Measurements from ENCODE around the gene MRGPRE.

The MRGPRE gene

DNA sequence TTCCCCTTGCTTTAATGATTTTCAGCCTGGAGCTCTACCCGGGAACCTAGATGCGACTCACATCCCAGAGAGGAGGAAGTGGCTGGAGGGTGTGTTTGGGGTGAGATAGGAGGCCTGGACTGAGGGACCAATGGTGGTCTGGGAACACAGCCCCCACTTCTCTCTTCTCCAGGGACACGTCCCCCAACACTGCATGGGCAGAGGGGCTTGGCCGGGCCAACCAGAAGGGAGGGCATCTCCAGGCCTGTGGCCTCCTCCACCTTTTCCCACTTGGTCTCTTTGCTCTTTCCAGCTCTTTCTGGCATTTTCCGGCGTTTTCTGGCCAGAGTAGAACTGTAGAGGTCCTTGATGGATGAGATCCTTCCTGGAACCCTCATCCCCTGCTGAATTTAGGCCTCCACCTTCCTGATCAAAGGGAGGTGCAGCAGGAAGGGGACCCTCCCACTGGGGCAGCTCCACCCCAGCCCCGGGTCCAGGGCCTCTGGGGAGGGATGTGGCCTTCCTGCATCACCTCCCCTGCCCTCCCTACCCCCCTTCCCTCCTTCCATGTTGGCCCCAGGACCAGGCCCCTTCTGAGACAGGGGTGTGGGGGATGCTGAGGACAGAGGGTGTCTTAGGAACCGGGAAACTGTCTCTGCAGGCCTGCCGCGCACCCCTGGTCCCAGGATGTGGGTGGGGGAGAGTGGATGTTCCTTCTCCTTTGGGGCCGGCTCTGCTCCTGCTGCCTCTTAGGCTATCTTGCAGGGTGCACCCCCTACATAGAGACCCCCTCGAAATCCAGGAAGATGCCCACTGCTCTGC, 38.0 kb downstream of the MRGPRE start:
- no peak for DNase-seq

GRCh38 chr11:3193373-3194015, 38.7 kb downstream of the MRGPRE start:
- no peak for DNase-seq

- DNase-seq: no peak
Observed at GRCh38 chr11:3192511-3193372, 39.5 kb downstream of the MRGPRE start.

- DNase-seq: no peak
Observed at GRCh38 chr11:3191586-3192324, 40.5 kb downstream of the MRGPRE start.

DNA sequence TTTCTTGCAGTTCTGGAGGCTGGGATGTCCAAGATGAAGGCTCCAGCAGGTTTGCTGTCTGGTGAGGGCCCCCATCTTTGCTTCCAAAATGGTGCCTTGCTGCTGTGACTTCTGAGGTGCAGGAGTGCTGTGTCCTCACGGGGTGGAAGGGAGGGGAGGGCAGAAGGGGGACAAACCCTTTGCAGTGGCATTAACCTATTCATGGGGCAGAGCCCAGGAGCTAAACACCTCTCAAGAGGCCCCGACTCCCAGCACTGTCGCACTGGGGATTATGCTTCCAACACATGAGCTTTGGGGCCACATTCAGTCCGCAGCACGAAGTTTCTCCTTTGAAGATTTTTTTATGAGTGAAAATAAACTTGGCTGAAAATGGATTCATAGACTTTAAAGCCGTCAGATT, 41.6 kb downstream of the MRGPRE start:
- DNase-seq: no peak

GRCh38 chr11:3189886-3190583, 42.2 kb downstream of the MRGPRE start:
- DNase-seq: no peak

GRCh38 chr11:3189196-3189843, 42.9 kb downstream of the MRGPRE start:
- no peak for DNase-seq

DNA sequence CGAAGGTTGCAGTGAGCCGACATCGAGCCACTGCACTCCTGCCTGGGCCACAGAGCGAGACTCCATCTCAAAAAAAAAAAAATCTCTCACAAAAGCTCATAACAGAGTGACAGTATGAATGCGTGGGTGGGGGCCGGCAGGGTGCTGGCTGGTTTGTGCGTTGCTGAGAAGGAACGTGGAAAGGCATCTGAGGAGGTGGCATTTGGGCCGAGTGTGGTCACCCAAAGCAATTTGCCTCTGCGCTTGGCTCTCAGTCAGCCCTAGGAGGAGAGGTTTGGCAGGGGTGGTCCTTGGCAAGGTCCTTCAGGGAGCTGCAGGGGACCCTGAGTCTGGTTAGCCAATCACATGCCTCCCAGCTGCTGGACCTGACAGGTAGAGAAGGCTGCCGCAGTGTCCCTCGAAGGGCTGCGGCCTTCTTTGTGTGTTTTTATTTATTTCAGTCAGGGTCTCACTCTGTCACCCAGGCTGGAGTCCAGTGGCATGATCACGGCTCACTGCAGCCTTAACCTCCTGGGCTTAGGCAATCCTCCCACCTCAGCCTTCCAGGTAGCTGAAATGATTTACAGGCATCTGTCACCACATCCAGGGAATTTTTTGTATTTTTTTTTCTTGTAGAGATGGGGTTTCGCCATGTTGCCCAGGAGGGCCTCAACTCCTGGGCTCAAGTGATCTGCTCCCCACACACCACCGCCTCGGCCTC, 43.6 kb downstream of the MRGPRE start:
- no peak for DNase-seq

DNA sequence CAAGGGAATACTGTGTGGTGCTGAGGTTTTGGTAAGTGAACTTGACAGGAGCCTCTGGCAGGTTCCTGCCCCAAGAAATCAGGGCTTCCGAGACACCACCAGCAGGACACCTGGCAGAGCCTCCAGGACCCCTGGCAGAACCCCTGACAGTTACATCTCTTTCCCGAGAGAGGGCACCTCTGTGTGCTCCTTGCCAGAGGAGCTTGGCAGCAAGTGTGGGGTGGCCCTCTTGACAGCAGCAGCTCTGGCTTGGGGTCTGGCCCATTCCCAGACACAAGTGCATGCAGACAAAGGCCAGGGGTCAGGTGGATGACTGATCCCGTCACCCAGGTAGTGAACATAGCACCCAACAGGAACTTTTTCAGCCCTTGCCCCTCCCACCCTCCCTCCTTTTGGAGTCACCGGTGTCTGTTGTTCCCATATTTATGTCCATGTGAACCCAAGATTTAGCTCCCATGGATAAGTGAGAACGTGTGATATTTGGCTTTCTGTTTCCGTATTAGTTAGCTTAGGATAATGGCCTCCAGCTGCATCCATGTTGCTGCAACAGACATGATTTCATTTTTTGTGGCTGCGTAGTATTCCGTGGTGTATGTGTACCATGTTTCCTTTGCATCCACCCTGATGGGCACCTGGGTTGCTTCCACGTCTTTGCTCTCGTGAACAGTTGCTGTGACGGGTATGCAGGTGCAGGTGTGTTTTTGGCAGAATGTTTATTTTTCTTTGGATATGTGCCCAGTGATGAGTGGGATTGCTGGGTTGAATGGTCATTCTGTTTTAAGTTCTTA, 45.9 kb downstream of the MRGPRE start:
- no peak for DNase-seq

DNA sequence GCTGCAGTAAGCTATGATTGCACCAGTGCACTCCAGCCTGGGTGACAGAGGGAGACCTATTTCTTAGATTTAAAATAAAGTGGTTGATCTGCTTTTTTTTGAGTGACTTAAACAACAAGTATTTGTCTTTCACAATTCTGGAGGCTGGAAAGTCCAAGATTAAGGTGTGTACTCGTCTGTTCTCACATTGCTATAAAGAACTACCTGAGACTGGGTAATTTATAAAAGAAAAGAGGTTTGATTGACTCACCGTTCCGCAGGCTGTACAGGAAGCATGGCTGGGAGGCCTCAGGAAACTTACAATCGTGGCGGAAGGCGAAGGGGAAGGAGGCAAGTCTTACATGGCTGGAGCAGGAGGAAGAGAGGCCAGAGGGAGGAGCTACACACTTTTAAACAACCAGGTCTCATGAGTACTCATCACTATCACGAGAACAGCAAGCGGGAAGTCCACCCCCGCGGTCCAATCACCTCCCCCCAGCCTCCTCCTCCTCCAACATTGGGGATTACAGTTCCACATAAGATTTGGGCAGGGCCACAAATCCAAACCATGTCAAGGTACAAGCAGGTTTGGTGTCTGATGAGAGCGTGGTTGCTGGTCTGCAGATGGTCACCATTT, 47.4 kb downstream of the MRGPRE start:
- peak in 1 of 2 donors; percentile 21 for DNase-seq

DNA sequence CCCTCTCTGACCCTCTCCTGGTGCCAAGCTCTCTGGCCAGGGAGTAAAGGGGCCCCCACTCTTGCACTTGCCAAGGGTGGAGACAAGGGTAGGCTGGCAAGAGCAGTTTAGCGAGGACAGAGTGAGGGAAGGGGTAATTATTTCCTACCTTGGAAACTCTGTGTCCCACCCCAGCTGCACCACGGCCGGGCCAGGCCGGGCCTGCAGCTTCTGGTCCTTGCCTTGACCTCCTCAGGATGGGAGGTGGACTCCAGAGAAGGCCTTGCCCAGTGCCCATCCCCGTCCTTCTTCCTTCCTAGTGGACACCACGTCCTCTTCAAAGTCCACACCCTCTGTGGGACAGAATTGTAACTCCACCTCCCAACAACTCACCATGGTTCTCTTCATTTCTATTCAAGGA, 48.7 kb downstream of the MRGPRE start:
- no peak for DNase-seq

- no peak for DNase-seq
Observed at GRCh38 chr11:3182462-3182852, 49.8 kb downstream of the MRGPRE start.

GRCh38 chr11:3181725-3182461, 50.3 kb downstream of the MRGPRE start:
- no peak for DNase-seq

- DNase-seq: no peak
Observed at GRCh38 chr11:3180869-3181268, 51.3 kb downstream of the MRGPRE start.

DNA sequence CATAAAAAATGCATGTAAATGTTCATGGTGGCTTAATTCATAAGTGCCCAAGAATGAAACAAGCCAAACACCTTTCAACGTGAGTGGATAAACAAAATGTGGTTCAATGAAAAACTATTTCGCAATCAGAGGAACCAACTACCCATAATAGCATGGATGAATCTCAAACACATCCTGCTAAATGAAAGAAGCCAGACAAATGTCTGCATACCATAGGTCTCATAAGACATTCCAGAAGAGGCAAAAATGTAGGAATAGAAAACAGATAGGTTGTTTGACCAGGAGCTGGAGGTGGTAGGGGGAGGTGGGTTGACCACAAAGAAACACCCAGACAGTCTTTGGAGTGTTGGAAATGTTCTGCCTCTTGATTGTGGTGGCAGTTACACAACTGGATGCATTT, 53.9 kb downstream of the MRGPRE start:
- DNase-seq: no peak

- DNase-seq: peak; percentile 68 to 85
Observed at GRCh38 chr11:3177931-3178330, 54.3 kb downstream of the MRGPRE start.

All from inflammatory macrophage treated with lipopolysaccharide for 1 hour (primary cell).